Jurkat, Clone E6-1 (cell line): ENCODE measurements around the gene DNAH12.
"Not testable (repeated sequence)": the region's sequence is repeated elsewhere in the genome, so short reads cannot be mapped to it uniquely, and the experiment has no call there.

ENCODE experiments used
- DNase-seq: peaks from one replicate; pipeline ENCODE4 v3.0.0-alpha.2; 2011; ENCODE audit warnings: low read depth, low spot score
- H3K4me3 ChIP-seq: 2 replicates; pipeline ENCODE4 v1.5.1; 2011; ENCODE audit warnings: mild to moderate bottlenecking, low read length, control low read depth, moderate library complexity

DNAH12 gene

DNA sequence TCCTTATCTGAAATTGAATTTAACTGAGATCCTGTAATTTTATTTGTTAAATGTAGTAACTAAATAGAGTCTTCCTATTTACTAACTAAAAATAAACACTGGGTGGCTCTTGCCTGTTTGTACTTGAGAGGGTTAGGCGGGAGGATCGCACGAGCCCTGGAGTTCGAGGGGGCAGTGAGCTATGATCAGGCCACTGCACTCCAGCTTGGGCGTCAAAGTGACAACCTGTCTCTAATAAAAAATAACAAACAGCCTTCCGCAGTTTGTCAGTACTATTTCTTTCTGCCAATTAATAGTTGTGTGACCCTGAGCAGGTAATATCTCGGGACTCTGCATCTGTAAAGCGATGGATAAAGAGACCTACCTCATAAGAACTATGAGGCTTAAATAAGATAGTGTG is 11.2 kb upstream of the DNAH12 start:
- H3K4me3 ChIP-seq, result peak overlapping the region; percentile 95
- DNase-seq, result no peak

DNA sequence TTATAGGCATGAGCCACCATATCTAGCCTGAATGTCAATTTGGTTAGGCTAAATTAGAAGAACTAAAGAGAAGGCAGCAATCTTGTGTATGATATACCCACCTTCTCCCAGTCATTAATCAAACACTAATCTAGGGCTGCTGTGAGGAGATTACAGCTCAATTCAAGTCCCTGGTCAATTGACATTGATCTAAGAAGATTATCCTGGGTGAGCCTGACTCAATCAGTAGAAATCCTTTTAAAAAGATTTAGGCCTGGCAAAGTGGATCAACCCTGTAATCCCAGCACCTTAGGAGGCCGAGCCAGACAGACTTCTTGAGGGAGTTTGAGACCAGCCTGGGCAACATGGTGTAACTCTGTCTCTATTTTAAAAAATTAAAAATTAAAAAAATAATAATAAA is 2.5 kb upstream of the DNAH12 start:
- no peak for DNase-seq
- H3K4me3 ChIP-seq, result no peak overlapping the region

GRCh38 chr3:57545636-57546268 is 1.6 kb upstream of the DNAH12 start:
- no peak overlapping the region for H3K4me3 ChIP-seq
- no peak for DNase-seq

DNA sequence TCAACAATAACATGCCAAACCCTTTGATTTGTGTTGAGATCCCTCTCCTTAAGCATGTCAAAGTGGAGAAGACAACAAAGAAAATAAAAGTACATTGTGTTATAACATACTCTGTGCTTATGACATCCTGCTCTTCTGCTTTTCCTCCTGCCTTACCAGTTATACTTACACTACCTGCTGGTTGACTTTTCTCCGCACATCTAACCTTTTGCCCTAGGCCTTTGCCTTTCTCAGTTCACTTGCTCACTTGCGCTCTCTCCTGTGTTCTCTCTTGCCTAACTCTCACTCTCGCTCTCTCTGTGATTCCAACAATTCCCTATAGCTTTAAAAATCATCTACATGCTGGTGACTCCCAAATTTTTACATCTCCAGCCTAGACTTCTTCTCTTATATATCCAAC is 5.7 kb downstream of the DNAH12 start:
- no peak for DNase-seq
- H3K4me3 ChIP-seq, result no peak overlapping the region

- no peak overlapping the region for H3K4me3 ChIP-seq
- no peak for DNase-seq
Measured at GRCh38 chr3:57530071-57530608, 14.0 kb downstream of the DNAH12 start.

DNA sequence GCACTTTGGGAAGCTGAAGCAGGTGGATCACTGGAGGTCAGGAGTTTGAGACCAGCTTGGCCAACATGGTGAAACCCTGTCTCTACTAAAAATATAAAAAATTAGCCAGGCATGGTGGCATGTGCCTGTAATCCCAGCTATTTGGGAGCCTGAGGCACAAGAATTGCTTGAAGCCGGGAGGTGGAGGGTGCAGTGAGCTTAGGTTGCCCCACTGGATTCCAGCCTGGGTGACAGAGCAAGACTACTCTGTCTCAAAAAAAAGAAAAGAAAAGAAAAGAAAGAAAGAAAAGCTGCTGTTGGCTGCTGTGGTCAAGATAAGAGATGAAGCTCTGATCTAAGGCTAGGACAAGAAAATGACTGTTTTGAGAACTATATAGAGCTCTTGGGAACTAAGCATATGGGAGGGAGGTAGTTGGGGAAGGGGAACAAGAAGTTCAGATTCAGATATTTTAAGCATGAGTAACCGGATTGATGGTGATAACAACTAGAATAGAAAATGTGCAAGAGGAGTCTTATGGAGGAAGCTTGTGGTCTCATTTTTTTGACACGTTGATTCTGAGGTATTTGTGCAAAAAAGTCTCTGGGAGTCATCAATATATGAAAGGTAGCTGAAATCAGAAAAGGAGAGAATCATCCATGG is 25.7 kb downstream of the DNAH12 start:
- no peak for DNase-seq
- no peak overlapping the region for H3K4me3 ChIP-seq

GRCh38 chr3:57512166-57512565 is 32.0 kb downstream of the DNAH12 start:
- no peak for DNase-seq
- H3K4me3 ChIP-seq, result no peak overlapping the region

GRCh38 chr3:57505901-57506300 is 38.2 kb downstream of the DNAH12 start:
- H3K4me3 ChIP-seq, result no peak overlapping the region
- no peak for DNase-seq

- H3K4me3 ChIP-seq, result no peak overlapping the region
- no peak for DNase-seq
Measured at GRCh38 chr3:57500506-57500905, 43.6 kb downstream of the DNAH12 start.

GRCh38 chr3:57497904-57498303 is 46.2 kb downstream of the DNAH12 start:
- no peak for DNase-seq
- no peak overlapping the region for H3K4me3 ChIP-seq

DNA sequence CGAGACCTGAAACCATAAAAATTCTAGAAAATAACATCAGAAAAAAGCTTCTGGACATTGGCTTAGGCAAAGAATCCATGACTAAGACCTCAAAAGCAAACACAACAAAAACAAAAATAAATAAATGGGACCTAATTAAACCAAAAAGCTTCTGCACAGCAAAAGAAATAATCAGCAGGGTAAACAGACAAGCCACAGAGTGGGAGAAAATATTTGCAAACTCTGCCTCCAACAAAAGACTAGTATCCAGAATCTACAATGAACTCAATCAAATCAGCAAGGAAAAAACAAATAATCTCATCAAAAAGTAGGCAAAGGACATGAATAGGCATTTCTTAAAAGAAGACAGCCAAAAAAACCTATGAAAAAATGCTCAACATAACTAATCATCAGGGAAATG is 59.6 kb downstream of the DNAH12 start:
- no peak for DNase-seq
- H3K4me3 ChIP-seq, result no peak overlapping the region

- H3K4me3 ChIP-seq, DNase-seq: not testable (repeated sequence)
Measured at GRCh38 chr3:57477193-57477592, 67.0 kb downstream of the DNAH12 start.

DNA sequence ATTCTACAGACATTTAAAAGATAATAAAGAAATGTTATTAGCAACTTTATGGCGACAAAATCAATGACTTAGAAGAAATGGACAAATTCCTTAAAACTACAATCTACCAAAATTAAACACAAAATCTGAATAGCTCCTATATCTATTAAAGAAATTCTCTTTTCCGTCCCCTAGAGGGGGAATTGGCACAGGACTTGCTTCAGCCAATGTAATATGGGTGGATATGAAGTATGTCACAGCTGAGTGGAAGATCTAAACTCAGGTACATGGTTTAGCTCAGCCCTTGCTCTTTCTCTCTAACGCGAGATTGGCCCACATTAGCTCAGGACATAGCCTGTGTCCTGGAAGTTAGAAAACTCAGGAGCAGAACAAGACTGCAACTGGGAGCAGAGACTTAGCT is 79.3 kb downstream of the DNAH12 start:
- DNase-seq, result no peak
- no peak overlapping the region for H3K4me3 ChIP-seq

DNA sequence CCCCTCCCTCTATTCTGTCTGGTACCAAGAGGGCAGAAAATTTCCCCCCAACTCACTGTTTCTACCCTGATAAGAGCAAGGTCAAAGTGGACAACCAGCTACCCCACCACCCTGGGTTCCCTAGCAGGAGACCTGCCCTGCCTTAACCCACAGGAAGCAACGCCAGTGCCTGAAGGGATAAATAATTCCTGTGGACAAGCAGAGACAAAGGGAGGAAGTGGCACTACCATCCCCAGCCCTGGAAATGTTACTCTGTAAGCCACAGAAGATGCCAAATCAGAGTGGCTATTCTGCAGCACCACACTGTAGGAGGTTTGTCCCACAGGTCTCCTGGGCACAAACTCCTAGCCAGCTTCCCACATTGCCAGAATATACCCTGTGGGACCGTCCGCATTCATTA is 80.1 kb downstream of the DNAH12 start:
- no peak overlapping the region for H3K4me3 ChIP-seq
- no peak for DNase-seq

- no peak for DNase-seq
- H3K4me3 ChIP-seq, result no peak overlapping the region
Measured at GRCh38 chr3:57451150-57451846, 92.8 kb downstream of the DNAH12 start.

GRCh38 chr3:57449276-57449847 is 94.8 kb downstream of the DNAH12 start:
- DNase-seq, H3K4me3 ChIP-seq: not testable (repeated sequence)

GRCh38 chr3:57448489-57448888 is 95.7 kb downstream of the DNAH12 start:
- H3K4me3 ChIP-seq, DNase-seq: not testable (repeated sequence)

DNA sequence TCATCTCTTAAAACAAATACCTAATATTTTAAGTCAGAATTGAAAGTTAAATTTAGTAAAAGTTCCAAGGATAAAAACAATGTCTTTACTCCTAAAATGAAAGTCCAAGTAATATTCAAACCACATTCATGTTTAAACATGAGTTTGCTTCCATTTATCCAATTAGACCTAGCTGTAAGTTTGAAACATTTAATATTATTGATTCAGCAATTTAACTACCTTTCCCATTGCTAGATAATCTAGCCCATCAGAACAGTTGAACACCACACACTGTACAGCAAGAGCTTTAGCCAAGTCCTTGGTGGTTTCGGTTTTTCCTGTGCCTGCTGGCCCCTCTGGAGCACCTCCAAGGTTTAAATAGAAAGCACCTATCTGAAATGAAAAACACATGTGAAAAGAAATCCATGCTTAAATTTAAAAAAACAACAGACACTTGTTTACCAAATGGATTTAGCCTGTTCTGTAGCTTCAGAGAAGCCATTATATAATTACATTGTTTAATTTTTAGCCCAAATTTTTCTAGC is 97.8 kb downstream of the DNAH12 start:
- no peak overlapping the region for H3K4me3 ChIP-seq
- no peak for DNase-seq

- DNase-seq, result no peak
Measured at GRCh38 chr3:57444469-57444868, 99.7 kb downstream of the DNAH12 start.

GRCh38 chr3:57440144-57440543 is 104.0 kb downstream of the DNAH12 start:
- not testable (repeated sequence) for DNase-seq, H3K4me3 ChIP-seq

More at GRCh38 chr3:57444469-57444868, 99.7 kb downstream of the DNAH12 start:
- no peak overlapping the region for H3K4me3 ChIP-seq
